ENCODE data around the gene TFR2.
"Not testable (repeated sequence)": the region's sequence is repeated elsewhere in the genome, so short reads cannot be mapped to it uniquely, and the experiment has no call there.

TFR2 gene

DNA sequence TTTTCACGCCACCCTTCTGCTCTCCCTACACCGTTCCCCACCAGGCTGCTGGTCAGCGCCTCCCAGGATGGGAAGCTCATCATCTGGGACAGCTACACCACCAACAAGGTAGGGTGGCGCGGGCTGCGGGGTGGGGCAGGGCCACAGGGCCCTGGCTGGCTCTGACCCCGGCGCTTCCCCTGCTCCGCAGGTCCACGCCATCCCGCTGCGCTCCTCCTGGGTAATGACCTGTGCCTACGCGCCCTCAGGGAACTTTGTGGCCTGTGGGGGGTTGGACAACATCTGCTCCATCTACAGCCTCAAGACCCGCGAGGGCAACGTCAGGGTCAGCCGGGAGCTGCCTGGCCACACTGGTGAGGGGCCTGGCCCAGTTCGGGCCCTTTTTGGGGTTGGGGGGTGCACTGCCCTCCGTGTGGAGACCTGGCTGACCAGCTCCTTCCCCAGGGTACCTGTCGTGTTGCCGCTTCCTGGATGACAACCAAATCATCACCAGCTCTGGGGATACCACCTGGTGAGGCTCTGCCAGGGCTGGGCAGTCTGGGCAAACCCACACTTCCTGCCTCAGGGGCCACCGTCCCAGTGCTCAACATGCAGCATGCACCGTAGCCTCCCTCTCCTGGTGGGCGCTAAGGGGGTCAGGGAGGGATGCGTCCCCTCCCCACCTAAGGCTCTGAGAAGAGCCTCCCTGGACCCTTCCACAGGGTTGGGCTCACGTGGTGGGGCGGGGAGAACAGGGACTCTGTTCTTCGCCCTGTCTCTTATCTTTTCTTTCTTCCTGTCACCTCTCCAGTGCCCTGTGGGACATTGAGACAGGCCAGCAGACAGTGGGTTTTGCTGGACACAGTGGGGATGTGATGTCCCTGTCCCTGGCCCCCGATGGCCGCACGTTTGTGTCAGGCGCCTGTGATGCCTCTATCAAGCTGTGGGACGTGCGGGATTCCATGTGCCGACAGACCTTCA is 36.2 kb upstream of the TFR2 start:
- DNase-seq: no peak

- no peak for DNase-seq
Measured at GRCh38 chr7:100676501-100677306, 35.4 kb upstream of the TFR2 start.

DNA sequence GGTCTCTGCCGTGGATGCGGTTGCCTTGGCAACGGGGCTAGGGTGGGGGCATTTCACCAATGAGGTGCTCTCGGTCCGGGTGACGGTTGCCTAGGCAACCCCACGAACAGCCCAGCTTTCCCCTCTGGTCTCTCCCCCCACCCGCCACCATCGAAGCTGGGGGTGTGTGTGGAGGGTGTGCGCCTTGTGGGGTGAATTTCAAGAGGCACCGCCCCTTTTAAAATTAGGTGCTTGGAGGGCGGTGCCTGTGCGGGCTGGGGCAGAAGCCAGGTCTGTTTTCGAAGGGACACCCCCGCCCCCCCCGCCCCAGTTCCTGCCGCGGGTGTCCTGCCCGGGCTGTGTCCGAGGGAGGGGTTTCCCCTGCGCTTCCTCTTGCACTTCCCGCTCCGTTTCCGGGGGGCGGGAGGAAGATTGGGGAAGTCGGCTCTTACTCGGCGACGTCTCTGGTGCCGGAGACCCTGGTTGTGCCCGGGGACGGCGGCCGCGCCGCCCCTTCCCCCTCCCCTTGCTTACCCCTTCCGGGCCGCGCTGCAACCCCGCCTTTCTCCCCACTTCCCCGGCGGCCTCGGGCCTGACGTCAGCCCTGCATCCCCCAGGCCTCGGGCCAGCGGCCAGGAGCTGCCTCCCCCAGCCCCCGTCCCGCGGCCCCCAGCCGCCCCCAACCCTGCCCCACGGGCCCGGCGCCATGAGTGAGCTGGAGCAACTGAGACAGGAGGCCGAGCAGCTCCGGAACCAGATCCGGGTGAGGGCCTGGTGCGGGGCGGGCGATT is 34.4 kb upstream of the TFR2 start:
- DNase-seq: peak; percentile 79

- DNase-seq: no peak
Measured at GRCh38 chr7:100675105-100675451, 33.7 kb upstream of the TFR2 start.

DNA sequence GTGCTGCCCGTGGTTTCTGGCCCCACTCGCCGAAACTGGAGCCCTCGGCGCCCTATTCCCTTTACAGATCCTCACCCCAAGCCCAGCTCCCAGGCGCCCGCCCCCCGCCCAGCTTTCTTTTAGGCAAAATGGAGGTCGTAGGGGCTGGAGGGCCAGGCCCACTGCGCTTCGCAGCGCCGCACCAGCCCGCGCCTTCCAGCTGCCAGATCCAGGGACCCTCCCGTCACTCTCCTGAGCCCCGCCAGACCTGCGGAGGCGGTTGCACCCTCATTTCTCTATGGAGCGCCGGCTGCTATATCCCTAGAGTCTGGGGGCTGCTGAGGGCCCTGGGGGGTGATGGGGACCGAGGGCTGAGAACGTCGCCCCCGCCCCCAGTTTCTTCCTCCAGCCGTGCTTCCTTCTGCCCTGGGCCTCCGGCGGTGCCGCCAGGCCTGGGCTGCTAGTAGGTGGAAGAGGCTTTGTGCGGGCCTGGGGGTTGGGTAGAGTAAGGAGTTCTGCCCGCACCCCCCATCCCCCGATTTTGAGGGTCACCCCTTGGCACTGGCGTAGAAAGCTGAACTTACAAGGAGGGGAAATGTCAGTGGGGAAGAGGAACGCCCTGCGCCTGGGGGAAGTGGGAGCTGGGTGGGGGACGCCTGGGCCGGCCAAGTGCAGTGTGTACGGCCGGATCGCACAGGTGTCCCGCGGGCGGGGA is 33.2 kb upstream of the TFR2 start:
- no peak for DNase-seq

DNA sequence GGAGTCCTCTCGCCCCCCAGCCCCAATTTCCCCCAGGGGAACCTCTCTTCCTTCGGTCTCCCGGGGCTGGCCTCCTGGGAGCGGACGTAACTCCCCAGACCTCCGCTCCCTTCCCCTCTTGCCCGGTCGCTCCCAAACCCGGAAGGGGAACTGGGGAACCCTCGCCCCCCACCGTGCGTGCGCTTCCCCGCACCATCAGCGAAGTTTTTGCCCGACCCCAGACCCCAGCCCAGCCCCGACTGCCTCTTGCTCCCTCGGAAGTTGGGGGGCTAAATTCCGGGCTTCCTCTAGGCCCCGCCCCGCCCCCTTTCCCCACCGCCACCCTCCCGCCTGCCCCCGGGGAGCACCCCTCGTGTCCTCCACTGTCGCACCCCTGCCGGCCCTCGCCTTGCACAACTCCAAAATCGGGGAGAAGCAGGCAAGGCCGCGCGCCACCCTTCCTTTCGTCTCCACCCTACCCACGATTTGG is 32.6 kb upstream of the TFR2 start:
- no peak for DNase-seq

- DNase-seq: peak; percentile 99
Measured at GRCh38 chr7:100673302-100673941, 32.1 kb upstream of the TFR2 start, which contains the start of gene GNB2. Gene GNB2, plus strand, starts transcription at chr7:100673740. Its CDS starts 2,526 bp downstream, at chr7:100676266.

DNA sequence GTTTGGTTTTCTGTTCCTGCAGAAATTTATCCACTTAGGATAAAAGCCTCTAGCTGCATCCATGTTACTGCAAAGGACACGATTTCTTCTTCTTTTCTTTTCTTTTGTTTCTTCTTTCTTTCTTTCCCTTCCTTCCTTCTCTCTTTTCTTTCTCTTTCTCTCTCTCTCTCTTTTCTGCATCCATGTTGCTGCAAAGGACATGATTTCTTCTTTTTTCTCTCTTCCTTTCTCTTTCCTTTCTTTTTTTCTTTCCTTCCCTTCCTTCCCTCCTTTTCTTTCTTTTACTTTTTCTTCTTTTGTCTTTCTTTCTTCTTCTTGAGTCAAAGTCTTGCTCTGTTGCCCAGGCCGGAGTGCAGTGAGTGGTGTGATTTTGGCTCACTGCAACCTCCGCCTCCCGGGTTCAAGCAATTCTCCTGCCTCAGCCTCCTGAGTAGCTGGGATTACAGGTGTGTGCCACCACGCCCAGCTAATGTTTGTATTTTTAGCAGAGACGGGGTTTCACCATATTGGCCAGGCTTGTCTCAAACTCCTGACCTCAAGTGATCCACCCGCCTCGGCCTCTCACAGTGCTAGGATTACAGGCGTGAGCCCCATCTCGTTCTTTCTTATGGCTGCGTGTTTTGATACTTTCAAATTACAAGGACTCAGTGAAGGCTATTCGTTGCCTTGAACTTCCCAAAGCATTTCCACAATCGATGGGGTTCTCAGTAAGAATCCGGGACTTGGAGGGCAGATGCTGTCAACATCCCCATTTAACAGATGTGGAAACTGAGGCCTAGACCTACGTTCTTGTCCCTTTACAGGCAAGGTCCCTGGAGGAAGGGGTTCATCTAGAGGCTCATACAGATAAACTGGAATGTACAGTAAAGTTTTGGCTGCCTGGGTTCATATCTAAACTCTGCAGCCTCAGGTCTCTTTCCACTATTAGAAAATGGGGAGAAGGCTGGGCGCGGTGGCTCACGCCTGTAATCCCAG is 30.3 kb upstream of the TFR2 start:
- no peak for DNase-seq

DNA sequence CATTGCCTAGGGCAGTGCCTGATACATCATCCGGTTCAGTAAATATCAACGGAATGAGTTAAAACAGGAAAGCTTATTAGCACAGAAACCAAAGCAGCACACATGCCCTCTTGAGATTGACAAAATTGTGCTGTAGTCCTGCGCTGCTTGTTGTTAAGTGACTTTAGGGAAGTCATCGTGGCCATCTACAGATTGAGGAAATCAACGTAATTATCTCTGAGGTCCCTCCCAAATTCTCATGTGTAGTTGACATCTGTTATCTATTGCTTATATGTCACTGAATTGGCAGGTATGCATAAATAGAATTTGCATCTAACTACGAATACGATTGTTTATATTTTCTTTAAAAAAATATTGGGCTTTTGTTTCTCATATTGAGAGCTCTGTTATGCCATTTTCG is 28.7 kb upstream of the TFR2 start:
- no peak for DNase-seq

DNA sequence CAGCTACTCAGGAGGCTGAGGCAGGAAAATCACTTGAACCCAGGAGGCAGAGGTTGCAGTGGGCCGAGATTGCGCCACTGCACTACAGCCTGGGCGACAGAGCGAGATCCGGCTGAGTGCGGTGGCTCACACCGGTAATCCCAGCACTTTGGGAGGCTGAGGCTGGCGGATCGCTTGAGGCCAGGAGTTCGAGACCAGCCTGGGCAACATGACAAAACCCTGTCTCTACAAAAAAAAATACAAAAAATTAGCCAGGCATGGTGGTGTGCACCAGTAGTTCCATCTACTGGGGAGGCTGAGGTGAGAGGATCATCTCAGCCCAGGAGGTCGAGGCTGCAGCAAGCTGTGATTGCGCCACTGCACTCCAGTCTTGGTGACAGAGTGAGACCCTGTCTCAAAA is 27.8 kb upstream of the TFR2 start:
- DNase-seq: not testable (repeated sequence)

DNA sequence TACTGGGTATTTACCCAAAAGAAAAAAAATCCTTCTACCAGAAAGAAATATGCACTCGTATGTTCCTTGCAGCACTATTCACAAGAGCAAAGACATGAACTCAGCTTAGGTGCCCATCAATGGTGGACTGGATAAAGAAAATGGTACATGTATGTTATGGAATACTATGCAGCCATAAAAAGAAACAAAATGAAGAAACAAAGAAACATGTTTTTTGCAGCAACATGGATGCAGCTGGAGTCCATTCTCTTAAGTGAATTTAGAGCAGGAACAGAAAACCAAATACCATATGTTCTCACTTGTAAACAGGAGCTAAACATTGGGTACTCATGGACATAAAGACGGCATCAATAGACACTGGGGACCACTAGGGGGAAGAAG is 26.7 kb upstream of the TFR2 start:
- no peak for DNase-seq

DNA sequence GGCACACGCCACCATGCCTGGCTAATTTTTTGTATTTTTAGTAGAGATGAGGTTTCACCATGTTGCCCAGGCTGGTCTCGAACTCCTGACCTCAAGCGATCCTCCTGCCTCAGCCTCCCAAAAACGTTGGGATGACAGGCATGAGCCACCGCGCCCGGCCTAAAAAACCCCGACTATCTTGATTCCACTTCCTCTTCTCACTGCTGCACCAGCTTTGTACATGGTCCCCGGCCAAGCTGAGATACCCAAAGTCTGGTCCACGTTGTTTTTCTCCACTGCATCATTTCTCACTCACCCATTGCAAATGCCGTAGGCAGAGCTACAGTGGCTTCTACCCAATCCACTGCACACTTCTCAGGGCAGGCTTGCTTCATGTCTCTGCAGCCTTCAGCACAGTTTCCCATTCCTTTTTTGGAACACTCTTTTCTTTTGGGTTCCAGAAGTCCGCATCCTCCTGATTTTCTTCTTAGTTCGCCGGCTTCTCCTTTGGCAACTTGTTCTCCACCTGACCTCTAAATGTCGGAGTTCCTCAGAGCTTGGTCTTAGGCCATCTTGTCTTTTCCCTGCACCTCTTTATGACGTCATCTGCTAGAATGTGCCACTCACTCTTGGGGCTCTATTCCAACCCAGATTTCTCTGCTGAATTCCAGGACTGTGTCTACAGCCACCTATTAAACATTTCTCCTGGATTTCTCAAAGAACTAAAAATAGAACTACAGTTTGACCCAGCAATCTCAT is 26.1 kb upstream of the TFR2 start:
- no peak for DNase-seq

DNA sequence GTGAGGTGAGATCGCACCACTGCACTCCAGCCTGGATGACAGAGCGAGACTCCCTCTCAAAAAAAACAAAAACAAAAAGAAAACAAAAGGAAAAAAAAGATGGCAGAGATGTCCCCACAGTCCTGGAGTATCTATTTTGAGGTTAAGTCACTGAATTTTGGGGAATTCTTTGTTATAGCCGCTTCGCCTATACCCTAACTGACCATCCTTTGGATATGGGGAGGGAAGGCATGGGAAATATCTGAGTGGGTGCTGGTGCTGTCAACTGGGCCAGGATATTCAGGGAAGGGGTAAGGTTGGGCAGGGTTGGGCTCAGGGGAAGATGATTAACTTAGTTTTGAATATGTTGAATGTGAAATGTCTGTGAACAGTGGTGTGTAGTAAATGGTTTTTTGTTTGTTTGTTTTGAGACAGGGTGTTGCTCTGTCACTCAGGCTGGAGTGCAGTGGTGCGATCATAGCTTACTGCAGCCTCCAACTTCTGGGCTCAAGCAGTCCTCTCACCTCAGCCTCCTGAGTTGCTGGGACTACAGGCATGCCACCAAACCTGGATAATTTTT is 23.9 kb upstream of the TFR2 start:
- DNase-seq: no peak

GRCh38 chr7:100662194-100662776 is 20.9 kb upstream of the TFR2 start:
- DNase-seq: not testable (repeated sequence)

DNA sequence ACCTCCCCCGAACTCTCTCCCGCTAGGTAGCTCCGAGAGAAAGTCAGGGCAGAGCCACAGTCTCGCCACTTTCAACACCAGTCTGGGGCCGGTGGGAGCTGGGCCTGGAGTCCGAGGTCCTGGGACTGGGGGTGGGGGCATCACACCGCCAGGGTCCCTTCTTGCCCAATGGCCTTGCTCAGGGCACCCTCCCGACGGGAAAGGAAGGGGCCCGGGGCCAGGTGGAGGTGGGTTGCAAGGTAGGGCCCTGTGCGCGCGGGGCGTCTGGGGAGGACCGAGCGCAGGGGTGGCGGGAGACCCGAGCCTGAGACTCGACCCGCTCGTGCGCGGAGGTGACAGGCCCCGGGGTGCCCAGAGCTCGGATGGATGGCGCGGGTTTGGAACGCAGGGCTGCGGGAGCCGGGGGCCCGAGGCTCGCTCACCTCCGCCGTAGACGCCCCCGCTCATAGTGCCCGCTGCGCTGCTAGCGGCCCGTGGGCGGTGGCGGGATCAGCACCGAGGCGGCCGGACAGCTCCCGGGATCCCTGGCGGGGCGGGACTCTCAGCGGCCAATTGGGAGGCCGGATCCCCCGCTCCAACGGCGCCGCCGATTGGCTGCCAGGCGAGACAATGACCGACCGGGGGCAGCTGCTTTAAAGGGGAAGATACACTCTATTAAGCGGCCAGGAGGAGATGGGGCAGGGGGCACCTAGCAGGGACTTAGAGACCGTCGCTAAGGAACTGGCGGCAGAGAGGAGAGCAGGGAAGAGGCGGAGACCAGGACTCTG is 14.7 kb upstream of the TFR2 start, which contains the start of gene ACTL6B:
Gene ACTL6B (minus strand): TSS at position 541 of the 767 bp plus-strand sequence. CDS start 94 bp downstream, at position 447.
- peak; percentile 64 for DNase-seq

DNA sequence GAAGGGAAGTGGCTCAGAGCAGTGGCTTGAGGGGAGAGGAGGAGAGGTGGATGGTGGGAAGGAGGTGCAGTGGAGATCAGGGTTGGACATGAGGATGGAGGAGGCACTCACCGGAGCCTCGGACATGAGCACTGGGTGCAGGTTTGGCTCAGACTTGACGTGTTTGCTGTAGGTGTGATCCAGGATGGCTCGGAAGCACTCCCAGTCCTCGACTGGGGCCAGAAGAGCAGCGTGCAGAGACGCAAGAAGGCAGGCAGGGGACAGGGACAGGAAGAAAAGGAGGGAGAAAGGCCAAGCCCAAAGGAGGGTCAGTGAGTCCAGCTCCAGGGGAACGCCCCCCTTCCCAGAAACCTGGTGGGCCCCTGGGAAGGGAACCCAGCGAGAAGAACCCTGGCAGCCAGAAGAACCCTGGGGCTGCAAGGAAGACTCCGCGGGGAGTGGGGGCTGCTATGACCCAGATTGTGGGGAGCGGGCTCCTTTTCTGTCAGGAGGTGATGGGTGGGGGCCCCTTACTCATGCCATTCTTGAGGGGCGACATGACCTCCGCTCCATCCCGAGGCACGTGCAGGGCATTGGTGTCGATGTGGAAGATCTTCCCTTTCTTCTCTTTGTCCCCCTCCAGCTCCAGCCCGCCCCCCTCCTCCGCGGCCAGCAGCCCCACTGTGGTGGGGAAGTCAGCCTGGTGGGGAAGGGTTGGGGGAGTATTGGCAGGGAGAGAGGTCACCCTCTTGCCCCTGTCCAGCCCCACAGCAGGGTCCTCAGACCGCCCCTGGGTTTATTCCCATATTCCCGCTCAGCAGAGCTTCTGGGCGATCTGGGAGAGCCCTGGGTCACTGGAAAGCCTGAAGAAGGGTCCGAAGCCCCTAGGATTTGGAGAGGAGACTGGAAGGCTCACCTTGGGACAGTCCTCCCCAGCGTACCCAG is 13.8 kb upstream of the TFR2 start:
- DNase-seq: no peak

All from stimulated activated CD4-positive, alpha-beta T cell treated with anti-CD3 and anti-CD28 coated beads, Interleukin-1b, Interleukin-23, amount 100 ng/mL, for 48 hours (primary cell).